ENCODE results near the gene HLX.

Gene HLX

GRCh38 chr1:220882061-220882891 is 3.0 kb downstream of the HLX start:
- DNase-seq: peak; percentile 49

GRCh38 chr1:220884109-220884980 is 5.1 kb downstream of the HLX start:
- no peak for DNase-seq

- no peak for DNase-seq
Measured at GRCh38 chr1:220884981-220885918, 6.0 kb downstream of the HLX start.

- no peak for DNase-seq
Measured at GRCh38 chr1:220885971-220886370, 6.7 kb downstream of the HLX start.

- DNase-seq: no peak
Measured at GRCh38 chr1:220886470-220887201, 7.4 kb downstream of the HLX start.

- DNase-seq: no peak
Measured at GRCh38 chr1:220887202-220887519, 7.9 kb downstream of the HLX start.

GRCh38 chr1:220887520-220888416 is 8.5 kb downstream of the HLX start:
- no peak for DNase-seq

GRCh38 chr1:220888417-220888986 is 9.3 kb downstream of the HLX start:
- DNase-seq: no peak

- DNase-seq: no peak
Measured at GRCh38 chr1:220889333-220889732, 10.1 kb downstream of the HLX start.

GRCh38 chr1:220889848-220890287 is 10.6 kb downstream of the HLX start:
- no peak for DNase-seq

- no peak for DNase-seq
Measured at GRCh38 chr1:220890602-220891001, 11.4 kb downstream of the HLX start.

- no peak for DNase-seq
Measured at GRCh38 chr1:220891224-220892085, 12.2 kb downstream of the HLX start.

- DNase-seq: no peak
Measured at GRCh38 chr1:220892086-220892376, 12.8 kb downstream of the HLX start.

GRCh38 chr1:220892997-220893700 is 13.9 kb downstream of the HLX start:
- DNase-seq: no peak

GRCh38 chr1:220893701-220894024 is 14.4 kb downstream of the HLX start:
- no peak for DNase-seq

- DNase-seq: no peak
Measured at GRCh38 chr1:220894025-220894923, 15.0 kb downstream of the HLX start.

- DNase-seq: no peak
Measured at GRCh38 chr1:220894924-220895256, 15.6 kb downstream of the HLX start.

GRCh38 chr1:220895412-220895946 is 16.2 kb downstream of the HLX start:
- no peak for DNase-seq

All from fibroblast of upper back skin (primary cell).